H1 (cell line): ENCODE data around the gene MIR17HG. TPM values are rescaled to one million over a fixed set of nuclear protein-coding genes. Genes with fewer than 3 reads are reported as not detected.

Experiments used
- CTCF ChIA-PET: fragments of 300-600 bp; sonication (Branson Sonifier 250); formaldehyde crosslinking; loops from one replicate; lab custom pipeline; 2021; ENCODE audit not compliant: partially characterized antibody; lab: Charles Lee
- POLR2A ChIA-PET: fragments of 300-600 bp; sonication (Branson Sonifier 250); formaldehyde crosslinking; loops from one replicate; lab custom pipeline; 2021; ENCODE audit warnings: inconsistent platforms; ENCODE audit not compliant: partially characterized antibody; lab: Charles Lee
- DNase-seq, 2 experiments: peaks; one replicate each; pipeline versions ENCODE4 v3.0.0 to v3.0.0-alpha.2; 2010 to 2022; ENCODE audit warnings: low spot score in 2 of 2, low read depth in 1 of 2, mixed read lengths in 1 of 2
- FAIRE-seq: peaks from 2 replicates; lab custom pipeline; 2011; peaks lifted over from hg19 to GRCh38; lab: Jason Lieb, UNC
- H2AFZ ChIP-seq: 2 replicates; pipeline ENCODE4 v1.8.1; 2012; ENCODE audit warnings: low read length, inconsistent platforms
- H2AK5ac ChIP-seq: 2 replicates; pipeline ENCODE4 v1.6.1; 2013; ENCODE audit warnings: low read depth, low read length
- H2BK120ac ChIP-seq: replicated peaks from 2 replicates; pipeline ENCODE3; 2013; ENCODE audit warnings: low read depth, low read length, inconsistent platforms
- H2BK12ac ChIP-seq: 2 replicates; pipeline ENCODE4 v1.6.1; 2013; ENCODE audit warnings: low read depth, low read length
- H2BK15ac ChIP-seq: 2 replicates; pipeline ENCODE4 v1.6.1; 2013; ENCODE audit warnings: low read length
- H2BK20ac ChIP-seq: 2 replicates; pipeline ENCODE4 v1.6.1; 2013; ENCODE audit warnings: low read length
- H2BK5ac ChIP-seq: 2 replicates; pipeline ENCODE4 v1.6.1; 2013; ENCODE audit warnings: low read depth, low read length
- H3K14ac ChIP-seq: 2 replicates; pipeline ENCODE4 v1.6.1; 2013; ENCODE audit warnings: inconsistent platforms; ENCODE audit not compliant: insufficient read length
- H3K18ac ChIP-seq: 2 replicates; pipeline ENCODE4 v1.6.1; 2013; ENCODE audit warnings: low read length; ENCODE audit errors: extremely low read depth
- H3K23ac ChIP-seq: 2 replicates; pipeline ENCODE4 v1.6.1; 2013; ENCODE audit warnings: inconsistent platforms; ENCODE audit not compliant: insufficient read length
- H3K23me2 ChIP-seq: 2 replicates; pipeline ENCODE4 v1.6.1; 2013; ENCODE audit warnings: low read depth, low read length
- H3K27ac ChIP-seq: 2 replicates; pipeline ENCODE4 v1.6.1; 2011; ENCODE audit warnings: low read depth, low read length, inconsistent platforms
- H3K27me3 ChIP-seq, 4 experiments: replicated peaks in 1 of 4; 1 replicate in 1 of 4; 2 replicates in 3 of 4; pipeline versions ENCODE4 v1.6.1 to v1.8.1; 2011 to 2013; ENCODE audit warnings: low read length in 3 of 4, mild to moderate bottlenecking in 3 of 4, inconsistent platforms in 2 of 4, mixed read lengths in 2 of 4, moderate library complexity in 1 of 4; ENCODE audit not compliant: control insufficient read depth in 3 of 4, insufficient read depth in 3 of 4; ENCODE audit errors: extremely low read depth in 1 of 4
- H3K36me3 ChIP-seq, 4 experiments: 2 replicates each; pipeline versions ENCODE4 v1.6.1 to v1.8.1; 2011 to 2013; ENCODE audit warnings: mild to moderate bottlenecking in 4 of 4, low read length in 3 of 4, moderate library complexity in 2 of 4, control low read depth in 1 of 4, inconsistent platforms in 1 of 4; ENCODE audit not compliant: insufficient read depth in 4 of 4, control insufficient read depth in 2 of 4
- H3K4ac ChIP-seq: replicated peaks from 2 replicates; pipeline ENCODE3; 2013; ENCODE audit warnings: low read length, low read depth, mixed read lengths, inconsistent platforms; ENCODE audit not compliant: insufficient read length
- H3K4me1 ChIP-seq, 4 experiments: replicated peaks in 1 of 4; 1 replicate in 1 of 4; 2 replicates in 3 of 4; pipeline versions ENCODE4 v1.6.1 to v1.8.1; 2011 to 2013; ENCODE audit warnings: low read length in 3 of 4, inconsistent platforms in 2 of 4, mixed read lengths in 1 of 4; ENCODE audit not compliant: insufficient read depth in 4 of 4, control insufficient read depth in 3 of 4
- H3K4me2 ChIP-seq, 2 experiments: 2 replicates each; pipeline versions ENCODE4 v1.6.1 to v1.8.1; 2011 to 2013; ENCODE audit warnings: low read depth in 2 of 2, low read length in 2 of 2, control low read depth in 1 of 2, inconsistent platforms in 1 of 2, mild to moderate bottlenecking in 1 of 2; ENCODE audit not compliant: insufficient read depth in 1 of 2
- H3K4me3 ChIP-seq, 4 experiments: fragments of 200-600, 300-600 bp in 1 of 4; sonication (generic), shearing (Covaris generic), sonication (Bioruptor Twin) in 1 of 4; 2 replicates each; pipeline versions ENCODE4 v1.5.1 to v1.8.1; 2011 to 2016; ENCODE audit warnings: low read length in 4 of 4, low read depth in 3 of 4, control low read depth in 2 of 4, inconsistent platforms in 2 of 4, mild to moderate bottlenecking in 2 of 4, mixed read lengths in 1 of 4, moderate library complexity in 1 of 4; ENCODE audit not compliant: insufficient read depth in 2 of 4; ENCODE audit errors: extremely low read depth in 1 of 4
- H3K56ac ChIP-seq: replicated peaks from 2 replicates; pipeline ENCODE3; 2013; ENCODE audit warnings: low read depth, mild to moderate bottlenecking, mixed read lengths, low read length, inconsistent platforms; ENCODE audit not compliant: insufficient read length
- H3K79me1 ChIP-seq: 2 replicates; pipeline ENCODE4 v1.6.1; 2013; ENCODE audit warnings: low read depth, low read length, control low read depth
- H3K79me2 ChIP-seq, 2 experiments: 2 replicates each; pipeline versions ENCODE4 v1.6.1 to v1.8.1; 2012 to 2013; ENCODE audit warnings: low read length in 2 of 2, mild to moderate bottlenecking in 2 of 2, inconsistent platforms in 1 of 2; ENCODE audit not compliant: insufficient read depth in 2 of 2, control insufficient read depth in 1 of 2
- H3K9ac ChIP-seq, 4 experiments: replicated peaks in 1 of 4; 1 replicate in 1 of 4; 2 replicates in 3 of 4; pipeline versions ENCODE4 v1.6.1 to v1.8.1; 2011 to 2013; ENCODE audit warnings: low read depth in 3 of 4, low read length in 3 of 4, control low read depth in 2 of 4, mild to moderate bottlenecking in 2 of 4, moderate library complexity in 2 of 4, inconsistent platforms in 1 of 4; ENCODE audit errors: extremely low read depth in 1 of 4
- H3K9me3 ChIP-seq, 2 experiments: 2 replicates each; pipeline versions ENCODE4 v1.6.1 to v1.8.1; 2012 to 2013; ENCODE audit warnings: mild to moderate bottlenecking in 2 of 2, moderate library complexity in 2 of 2, control low read depth in 1 of 2, inconsistent platforms in 1 of 2, low read depth in 1 of 2, low read length in 1 of 2, mixed read lengths in 1 of 2; ENCODE audit not compliant: insufficient read depth in 2 of 2
- H4K20me1 ChIP-seq, 2 experiments: replicated peaks in 1 of 2; 2 replicates each; pipeline versions ENCODE3 to v1.8.1; 2011 to 2013; ENCODE audit warnings: inconsistent platforms in 2 of 2, low read length in 2 of 2, mild to moderate bottlenecking in 1 of 2; ENCODE audit not compliant: insufficient read depth in 2 of 2, control insufficient read depth in 1 of 2
- H4K5ac ChIP-seq: 2 replicates; pipeline ENCODE4 v1.6.1; 2013; ENCODE audit warnings: low read length, low read depth, mixed read lengths, inconsistent platforms; ENCODE audit not compliant: insufficient read length
- H4K8ac ChIP-seq: 2 replicates; pipeline ENCODE4 v1.8.0; 2013; ENCODE audit warnings: mild to moderate bottlenecking, moderate library complexity, low read length, inconsistent platforms; ENCODE audit not compliant: insufficient read depth; ENCODE audit errors: extremely low read depth
- H4K91ac ChIP-seq: replicated peaks from 2 replicates; pipeline ENCODE3; 2013; ENCODE audit warnings: low read length, mixed read lengths, inconsistent platforms; ENCODE audit not compliant: insufficient read length
- ASH2L ChIP-seq: fragments of 200-600, 300-600 bp; sonication (generic); IDR thresholded peaks from one replicate; pipeline ENCODE4 v1.7.1; 2017; ENCODE audit warnings: low read length
- FOSL1 ChIP-seq: IDR thresholded peaks from 2 replicates; pipeline ENCODE4 v1.6.1; 2011; ENCODE audit warnings: mild to moderate bottlenecking, low read depth, low read length, moderate library complexity; ENCODE audit not compliant: insufficient read depth
- JUN ChIP-seq: IDR thresholded peaks from 2 replicates; pipeline ENCODE4 v1.6.1; 2011; ENCODE audit warnings: low read depth, mild to moderate bottlenecking, improper control_type of control experiment, low read length
- SP1 ChIP-seq: IDR thresholded peaks from 2 replicates; pipeline ENCODE4 v1.6.1; 2011; ENCODE audit warnings: low read depth, low read length
- TAF7 ChIP-seq: optimal IDR thresholded peaks from 2 replicates; pipeline ENCODE3; 2011; ENCODE audit warnings: low read depth, mild to moderate bottlenecking, inconsistent platforms, low read length, moderate library complexity, borderline replicate concordance
- WGBS, 2 experiments: shearing (Covaris generic) in 1 of 2; methylation state at CpG; one replicate each; pipeline versions ENCODE4 v1.1.6 to v1.1.7; 2013 to 2015; ENCODE audit warnings: low lambda C conversion rate in 2 of 2, mixed read lengths in 2 of 2, inconsistent platforms in 1 of 2, low coverage in 1 of 2, missing lambda C conversion rate in 1 of 2; ENCODE audit not compliant: insufficient replicate concordance in 2 of 2, insufficient coverage in 1 of 2, insufficient read length in 1 of 2; ENCODE audit errors: extremely low coverage in 1 of 2, missing lambda C conversion rate in 1 of 2; 5-methylcytosine and 5-hydroxymethylcytosine counted together
- polyA plus RNA-seq, 7 experiments: library from polyadenylated mRNA; depleted of rRNA in 3 of 7; stranded (reverse) in 5 of 7; unstranded in 2 of 7; fragments of >200 nt in 5 of 7; fragments of 200-250 nt in 2 of 7; gene quantifications; 1 replicate in 5 of 7; 2 replicates in 1 of 7; 4 replicates in 1 of 7; pipeline versions ENCODE4 v1.2.1 to v1.2.3, GENCODE V29; 2011 to 2013; ENCODE audit warnings: missing spikeins in 2 of 7, mixed read lengths in 2 of 7
- total RNA-seq: library from RNA; stranded (reverse); fragmentation: NEBNext Ultra II Directional; extraction: Animal tissue kit (Norgen Biotek cat#: 25700); gene quantifications from 2 replicates; pipeline ENCODE4 v1.2.1, GENCODE V29; 2021

MIR17HG gene
- total and polyA plus RNA-seq, 2 of the 8 experiments (the other 6 are each of a cell fraction or from before 2014, with no cell fraction given) = 11.5 to 36.9 TPM

DNA sequence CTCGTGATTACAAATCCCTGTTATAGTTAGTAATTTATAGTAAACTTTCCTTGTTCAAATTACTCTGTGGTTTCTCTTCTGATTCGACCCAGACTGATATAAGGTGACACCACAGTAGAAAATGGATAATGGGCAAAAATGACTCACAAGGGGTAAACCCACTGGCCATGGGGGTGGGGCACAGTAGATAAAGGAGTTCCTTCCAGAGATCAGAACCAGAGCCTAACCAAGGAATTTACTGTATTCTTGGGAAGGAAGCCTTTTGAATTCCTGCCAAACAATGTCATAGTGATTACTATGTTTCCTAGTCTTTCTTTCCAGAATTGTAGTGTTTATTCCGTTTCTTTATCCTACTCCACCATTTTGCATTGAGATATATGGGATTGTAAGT is 21.9 kb downstream of the MIR17HG start:
- Histone ChIP-seq H4K8ac (no peak overlapping the region), H3K9me3 (no peaks in the 10 kb centered on the region), H3K14ac (no peak overlapping the region), H2BK15ac (no peak overlapping the region), H2AK5ac (no peak overlapping the region), H2BK5ac (no peak overlapping the region), H2AFZ (no peak overlapping the region), H3K9ac (no peak overlapping the region), H3K79me2 (no peaks in the 10 kb centered on the region), H4K5ac (no peak overlapping the region), H2BK20ac (no peak overlapping the region), H3K36me3 (no peaks in the 10 kb centered on the region), H4K91ac (no peak overlapping the region), H3K18ac (no peak overlapping the region), H3K4me2 (no peak overlapping the region), H2BK12ac (no peak overlapping the region), H4K20me1 (peaks cover 0 to 2% of the 10 kb centered on the region in 2 experiments), H3K79me1 (no peaks in the 10 kb centered on the region), H3K27me3 (no peaks in the 10 kb centered on the region), H3K23ac (no peak overlapping the region), H3K4ac (no peak overlapping the region), H2BK120ac (no peak overlapping the region), H3K23me2 (no peaks in the 10 kb centered on the region), H3K27ac (no peak overlapping the region), H3K56ac (no peak overlapping the region), H3K4me1 (no peaks in the 10 kb centered on the region), H3K4me3 (no peak overlapping the region)
- POLR2A ChIA-PET = interaction anchor here (0.9 to 2.3 kb wide), 4 partner anchors 10 to 22 kb away, joined by 3 to 19 read pairs (median 6); partner anchors contain the start of gene MIR17HG
- FAIRE-seq (no peak), DNase-seq (no peak)
- WGBS, 2 experiments = 82% methylated on average over 3 of the region's 3 CpGs; no CpG with 5 or more reads in 1 of the 2 experiments
- CTCF ChIA-PET = interaction anchor here (1.2 to 2.1 kb wide), 3 partner anchors 12 to 37 kb away, joined by 3 to 5 read pairs (median 4); no protein-coding TSS in a partner anchor
- TF ChIP-seq ASH2L (no peak), FOSL1 (no peak), SP1 (no peak), TAF7 (no peak), JUN (no peak)
